ENCODE results near the gene SLC6A6.

DNA sequence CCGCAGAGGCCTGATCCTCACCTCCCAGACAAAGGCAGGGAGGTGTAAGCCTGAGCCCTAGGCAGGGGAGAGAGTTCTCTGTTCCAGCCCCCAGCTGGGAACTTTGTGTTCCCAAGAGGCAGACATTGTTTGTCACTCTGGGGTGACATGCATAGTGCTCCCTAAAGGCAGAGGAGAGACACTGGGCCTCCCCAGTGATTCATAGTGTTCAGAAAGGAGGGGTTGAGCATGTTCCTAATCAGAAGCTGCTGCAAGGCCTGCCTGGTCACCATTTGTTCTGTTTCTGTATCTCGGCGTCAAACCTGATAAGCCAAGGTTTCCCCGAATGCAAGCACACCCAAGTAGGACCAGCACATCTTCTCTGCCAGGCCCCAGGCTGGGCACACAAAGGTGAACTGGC lies 24.0 kb upstream of the SLC6A6 start:
- TF ChIP-seq POLR2AphosphoS5 (IDR thresholded peaks at IDR 0.05) (no peak), POLR2A (IDR thresholded peaks at IDR 0.05) (no peak)
- TF ChIP-seq, protein P1, sequence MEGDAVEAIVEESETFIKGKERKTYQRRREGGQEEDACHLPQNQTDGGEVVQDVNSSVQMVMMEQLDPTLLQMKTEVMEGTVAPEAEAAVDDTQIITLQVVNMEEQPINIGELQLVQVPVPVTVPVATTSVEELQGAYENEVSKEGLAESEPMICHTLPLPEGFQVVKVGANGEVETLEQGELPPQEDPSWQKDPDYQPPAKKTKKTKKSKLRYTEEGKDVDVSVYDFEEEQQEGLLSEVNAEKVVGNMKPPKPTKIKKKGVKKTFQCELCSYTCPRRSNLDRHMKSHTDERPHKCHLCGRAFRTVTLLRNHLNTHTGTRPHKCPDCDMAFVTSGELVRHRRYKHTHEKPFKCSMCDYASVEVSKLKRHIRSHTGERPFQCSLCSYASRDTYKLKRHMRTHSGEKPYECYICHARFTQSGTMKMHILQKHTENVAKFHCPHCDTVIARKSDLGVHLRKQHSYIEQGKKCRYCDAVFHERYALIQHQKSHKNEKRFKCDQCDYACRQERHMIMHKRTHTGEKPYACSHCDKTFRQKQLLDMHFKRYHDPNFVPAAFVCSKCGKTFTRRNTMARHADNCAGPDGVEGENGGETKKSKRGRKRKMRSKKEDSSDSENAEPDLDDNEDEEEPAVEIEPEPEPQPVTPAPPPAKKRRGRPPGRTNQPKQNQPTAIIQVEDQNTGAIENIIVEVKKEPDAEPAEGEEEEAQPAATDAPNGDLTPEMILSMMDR (IDR thresholded peaks at IDR 0.05 in 8 of 11, conservative IDR thresholded peaks at IDR 0.05 in 3 of 11): no peak

All from spleen (tissue), 7 donors.